ENCODE results near the gene SVIL. TPM values are rescaled to one million over a fixed set of nuclear protein-coding genes. Genes with fewer than 3 reads are reported as not detected.
"Not testable (repeated sequence)": the region's sequence is repeated elsewhere in the genome, so short reads cannot be mapped to it uniquely, and the experiment has no call there.

SVIL gene
- total and polyA plus RNA-seq, 2 of the 13 experiments (the other 11 are each of a cell fraction or from before 2014, with no cell fraction given) = 3.9 to 12.1 TPM

DNA sequence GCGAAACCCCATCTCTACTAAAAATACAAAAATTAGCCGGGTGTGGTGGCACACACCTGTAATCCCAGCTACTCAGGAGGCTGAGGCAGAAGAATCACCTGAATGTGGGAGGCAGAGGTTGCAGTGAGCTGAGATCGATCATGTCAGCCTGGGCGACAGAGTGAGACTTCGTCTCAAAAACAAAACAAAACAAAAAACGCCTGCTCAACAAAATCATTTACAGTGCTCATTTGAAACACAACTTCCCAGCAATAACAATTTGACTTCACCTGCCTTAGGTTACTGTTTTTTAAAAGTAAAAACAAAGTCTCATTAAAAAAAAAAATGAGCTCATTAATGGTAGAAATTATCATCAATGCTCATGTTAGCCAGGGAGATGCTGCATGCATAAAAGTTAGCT is 10.4 kb downstream of the SVIL start:
- H3K27ac ChIP-seq (ENCODE audit: extremely low read length, insufficient read depth, low read length); H4K20me1 ChIP-seq (ENCODE audit: insufficient read depth, low read length); H2AFZ ChIP-seq (ENCODE audit: low read length); H3K79me2 ChIP-seq (ENCODE audit: insufficient read depth, low read length); H3K36me3 ChIP-seq (replicated peaks in 1 of 2; ENCODE audit: control insufficient read depth in 1 of 2, insufficient read depth in 2 of 2, low read length in 2 of 2); BruUV-seq (replicated peaks); in situ Hi-C loops (cut with HindIII; ENCODE audit: extremely low pct_ligation_motif_present, low pct_unique_long_range_greater_than_20kb); intact Hi-C loops (cut with micrococcal nuclease; ENCODE audit: unreplicated experiment); FAIRE-seq; H3K27me3 ChIP-seq (ENCODE audit: control insufficient read depth in 1 of 2, insufficient read depth in 2 of 2, low read length in 2 of 2); H3K4me3 ChIP-seq (replicated peaks in 1 of 3; ENCODE audit: insufficient read depth in 1 of 3, low read depth in 2 of 3, low read length in 3 of 3); DNase-seq (ENCODE audit: low spot score); ATAC-seq; CTCF ChIA-PET (ENCODE audit: low intra/inter-chr PET ratio, low total read pairs); H3K4me2 ChIP-seq (ENCODE audit: low read depth, low read length); H3K9ac ChIP-seq (ENCODE audit: insufficient read depth, low read depth, low read length); POLR2A ChIA-PET; H3K9me3 ChIP-seq (ENCODE audit: low read length): not testable (repeated sequence)
- over 99% methylated on average over 6 of the region's 6 CpGs for WGBS (ENCODE audit: low lambda C conversion rate)
- peaks cover 60% of the 10 kb centered on the region for H3K4me1 ChIP-seq (ENCODE audit: insufficient read depth, low read length)
- TF ChIP-seq MAFK (conservative IDR thresholded peaks at IDR 0.05 in 1 of 2, IDR thresholded peaks at IDR 0.05 in 1 of 2; ENCODE audit: low read length in 2 of 2) = peak in 1 of 2 experiments; percentile 58; a peak in 2 of 4 replicates

DNA sequence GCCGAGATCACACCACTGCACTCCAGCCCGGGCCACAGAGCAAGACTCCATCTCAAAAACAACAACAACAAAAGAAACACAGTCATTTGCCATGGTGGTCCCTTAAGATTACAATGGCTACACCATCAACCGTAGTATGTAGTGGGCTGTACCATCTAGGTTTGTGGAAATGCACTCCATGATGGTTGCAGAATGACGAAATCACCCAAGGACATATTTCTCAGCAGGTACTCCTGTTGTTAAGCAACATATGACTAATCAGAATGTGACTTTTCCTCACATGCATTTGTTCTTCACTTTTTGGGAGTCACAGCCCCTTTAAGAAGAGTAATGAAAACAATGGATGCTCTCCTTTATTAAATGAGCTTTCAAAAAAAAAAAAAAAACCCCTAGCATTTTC is 11.0 kb downstream of the SVIL start:
- ChIA-PET CTCF (ENCODE audit: low intra/inter-chr PET ratio, low total read pairs) (no interaction called here), POLR2A (no interaction called here)
- Histone ChIP-seq H3K27me3 (ENCODE audit: control insufficient read depth in 1 of 2, insufficient read depth in 2 of 2, low read length in 2 of 2) (no peaks in the 10 kb centered on the region), H3K4me3 (replicated peaks in 1 of 3; ENCODE audit: insufficient read depth in 1 of 3, low read depth in 2 of 3, low read length in 3 of 3) (no peak overlapping the region), H3K79me2 (ENCODE audit: insufficient read depth, low read length) (peaks cover 6% of the 10 kb centered on the region), H3K36me3 (replicated peaks in 1 of 2; ENCODE audit: control insufficient read depth in 1 of 2, insufficient read depth in 2 of 2, low read length in 2 of 2) (no peaks in the 10 kb centered on the region), H3K4me2 (ENCODE audit: low read depth, low read length) (no peak overlapping the region), H2AFZ (ENCODE audit: low read length) (no peak overlapping the region), H3K27ac (ENCODE audit: extremely low read length, insufficient read depth, low read length) (no peak overlapping the region), H3K9me3 (ENCODE audit: low read length) (no peaks in the 10 kb centered on the region), H3K9ac (ENCODE audit: insufficient read depth, low read depth, low read length) (no peak overlapping the region), H4K20me1 (ENCODE audit: insufficient read depth, low read length) (no peaks in the 10 kb centered on the region; the same call in 1 of the 2 replicates), H3K4me1 (ENCODE audit: insufficient read depth, low read length) (peaks cover 65% of the 10 kb centered on the region)
- no peak for ATAC-seq
- BruUV-seq (replicated peaks) = no TSS peak
- intact Hi-C loops (cut with micrococcal nuclease; ENCODE audit: unreplicated experiment) (no loop called here), in situ Hi-C loops (cut with HindIII; ENCODE audit: extremely low pct_ligation_motif_present, low pct_unique_long_range_greater_than_20kb) (no loop called here)
- peak; percentile 55 for DNase-seq (ENCODE audit: low spot score)
- FAIRE-seq = no peak
- 91% methylated on average over 4 of the region's 4 CpGs for WGBS (ENCODE audit: low lambda C conversion rate)
- TF ChIP-seq ZNF12 (CRISPR knock-in tag; IDR thresholded peaks at IDR 0.05) (0 out of 2 replicates have a peak, but pooled peaks have one; percentile 18), CENPT (CRISPR knock-in tag; IDR thresholded peaks at IDR 0.05; ENCODE audit: low read depth) (no peak), CEBPG (CRISPR knock-in tag; IDR thresholded peaks at IDR 0.05) (peak; percentile 84), ZNF644 (CRISPR knock-in tag; IDR thresholded peaks at IDR 0.05; ENCODE audit: low read depth) (0 out of 2 replicates have a peak, but pooled peaks have one; percentile 62), GATAD2A (CRISPR knock-in tag; IDR thresholded peaks at IDR 0.05) (peak; percentile 54; the same call in 1 of the 2 replicates), FOSL2 (CRISPR knock-in tag; IDR thresholded peaks at IDR 0.05) (peak; percentile 87), ZBTB7B (CRISPR knock-in tag; IDR thresholded peaks at IDR 0.05) (no peak), HHEX (CRISPR knock-in tag; IDR thresholded peaks at IDR 0.05) (no peak), ZNF672 (CRISPR knock-in tag; IDR thresholded peaks at IDR 0.05) (no peak), CEBPB (IDR thresholded peaks at IDR 0.05; ENCODE audit: borderline replicate concordance, low read depth, low read length) (peak; percentile 91), ZNF773 (CRISPR knock-in tag; IDR thresholded peaks at IDR 0.05; ENCODE audit: borderline replicate concordance) (no peak), XRCC5 (optimal IDR thresholded peaks at IDR 0.05; ENCODE audit: low read length) (no peak)
- TF ChIP-seq, protein P1, sequence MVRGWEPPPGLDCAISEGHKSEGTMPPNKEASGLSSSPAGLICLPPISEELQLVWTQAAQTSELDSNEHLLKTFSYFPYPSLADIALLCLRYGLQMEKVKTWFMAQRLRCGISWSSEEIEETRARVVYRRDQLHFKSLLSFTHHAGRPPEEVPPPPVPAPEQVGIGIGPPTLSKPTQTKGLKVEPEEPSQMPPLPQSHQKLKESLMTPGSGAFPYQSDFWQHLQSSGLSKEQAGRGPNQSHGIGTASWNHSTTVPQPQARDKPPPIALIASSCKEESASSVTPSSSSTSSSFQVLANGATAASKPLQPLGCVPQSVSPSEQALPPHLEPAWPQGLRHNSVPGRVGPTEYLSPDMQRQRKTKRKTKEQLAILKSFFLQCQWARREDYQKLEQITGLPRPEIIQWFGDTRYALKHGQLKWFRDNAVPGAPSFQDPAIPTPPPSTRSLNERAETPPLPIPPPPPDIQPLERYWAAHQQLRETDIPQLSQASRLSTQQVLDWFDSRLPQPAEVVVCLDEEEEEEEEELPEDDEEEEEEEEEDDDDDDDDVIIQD (CRISPR knock-in tag; IDR thresholded peaks at IDR 0.05; ENCODE audit: low read depth) = peak; percentile 23; the same call in 1 of the 2 replicates
- TF ChIP-seq, protein P2, sequence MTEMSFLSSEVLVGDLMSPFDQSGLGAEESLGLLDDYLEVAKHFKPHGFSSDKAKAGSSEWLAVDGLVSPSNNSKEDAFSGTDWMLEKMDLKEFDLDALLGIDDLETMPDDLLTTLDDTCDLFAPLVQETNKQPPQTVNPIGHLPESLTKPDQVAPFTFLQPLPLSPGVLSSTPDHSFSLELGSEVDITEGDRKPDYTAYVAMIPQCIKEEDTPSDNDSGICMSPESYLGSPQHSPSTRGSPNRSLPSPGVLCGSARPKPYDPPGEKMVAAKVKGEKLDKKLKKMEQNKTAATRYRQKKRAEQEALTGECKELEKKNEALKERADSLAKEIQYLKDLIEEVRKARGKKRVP (CRISPR knock-in tag; IDR thresholded peaks at IDR 0.05) = peak in 1 of 2 experiments; percentile 44; a peak in 1 of 4 replicates
